GM21786 (cell line): ENCODE data around the gene VENTX.
"Not testable (repeated sequence)": the region's sequence is repeated elsewhere in the genome, so short reads cannot be mapped to it uniquely, and the experiment has no call there.

Experiments used
- ATAC-seq: cut with Tn5 transposase; IDR thresholded peaks from one replicate; pipeline ENCODE4 v1.9.1; 2021; ENCODE audit not compliant: unreplicated experiment

VENTX gene

DNA sequence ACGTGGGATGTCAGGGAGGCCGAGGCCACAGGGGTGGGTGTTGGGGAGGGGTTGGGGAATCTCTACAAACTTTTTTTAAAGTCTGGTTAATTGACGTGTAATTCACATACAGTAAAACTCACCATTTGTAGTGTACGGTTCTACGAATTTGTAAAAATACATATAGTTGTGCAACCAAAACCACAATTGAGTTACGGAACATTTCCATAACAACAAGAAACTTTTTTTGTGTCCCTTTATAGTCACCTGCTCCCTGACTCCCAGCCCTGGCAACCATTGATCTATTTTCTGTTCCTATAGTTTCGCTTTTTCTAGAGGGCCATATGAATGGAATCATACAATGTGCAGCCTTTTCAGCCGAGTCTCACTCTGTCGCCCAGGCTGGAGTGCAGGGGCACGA lies 2.9 kb upstream of the VENTX start:
- not testable (repeated sequence) for ATAC-seq

- no peak for ATAC-seq
Observed at GRCh38 chr10:133235265-133235855, 2.3 kb upstream of the VENTX start.

GRCh38 chr10:133235932-133236331 lies 1.7 kb upstream of the VENTX start:
- ATAC-seq: no peak

- ATAC-seq: no peak
Observed at GRCh38 chr10:133236401-133237240, 1.0 kb upstream of the VENTX start.

DNA sequence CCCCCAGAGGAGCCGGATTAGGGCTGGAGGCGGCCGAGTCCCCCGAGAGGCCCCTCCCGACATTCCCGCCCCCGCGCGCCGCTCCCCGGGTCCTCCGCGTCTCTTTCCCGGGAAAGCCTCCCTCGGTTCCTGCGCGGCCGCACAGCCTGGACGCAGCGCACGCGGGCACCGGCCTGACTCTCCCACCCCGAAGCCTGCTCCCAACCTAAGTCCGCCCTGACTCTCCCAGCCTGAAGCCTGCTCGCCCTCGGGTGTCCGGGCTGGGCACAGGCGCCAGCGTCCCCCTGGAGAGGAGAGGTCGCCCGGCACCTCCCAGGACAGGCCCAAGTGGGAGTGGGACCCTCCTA lies 441 bp upstream of the VENTX start:
- ATAC-seq: no peak

DNA sequence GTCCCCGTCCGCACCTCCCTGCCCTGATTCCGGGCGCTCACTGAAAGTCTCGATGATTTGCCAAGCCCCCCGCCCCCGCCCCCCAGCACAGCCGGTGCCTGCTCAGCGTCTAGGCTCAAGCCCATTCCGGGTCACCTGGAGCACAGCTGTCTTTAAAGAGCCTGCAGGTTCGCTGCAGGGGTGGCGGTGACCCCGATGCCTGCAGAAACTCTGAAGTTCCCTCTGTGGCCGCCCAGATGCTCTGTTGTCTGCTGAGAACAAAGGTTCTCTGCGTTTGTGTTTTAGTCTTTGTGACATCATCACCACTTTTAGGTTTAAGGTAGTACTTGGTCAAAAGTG lies 780 bp downstream of the VENTX start:
- ATAC-seq: no peak

DNA sequence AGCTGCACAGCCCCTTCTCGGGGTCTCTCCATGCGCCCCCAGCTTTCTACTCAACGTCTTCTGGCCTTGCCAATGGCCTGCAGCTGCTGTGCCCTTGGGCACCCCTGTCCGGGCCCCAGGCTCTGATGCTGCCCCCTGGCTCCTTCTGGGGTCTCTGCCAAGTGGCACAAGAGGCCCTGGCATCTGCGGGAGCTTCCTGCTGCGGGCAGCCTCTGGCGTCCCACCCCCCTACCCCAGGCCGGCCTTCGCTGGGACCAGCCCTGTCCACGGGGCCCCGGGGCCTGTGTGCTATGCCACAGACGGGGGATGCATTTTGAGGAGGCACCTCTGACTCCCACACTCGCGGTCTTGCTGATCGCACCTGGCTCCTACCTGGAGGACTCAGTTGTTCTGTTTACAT lies 2.3 kb downstream of the VENTX start:
- no peak for ATAC-seq

DNA sequence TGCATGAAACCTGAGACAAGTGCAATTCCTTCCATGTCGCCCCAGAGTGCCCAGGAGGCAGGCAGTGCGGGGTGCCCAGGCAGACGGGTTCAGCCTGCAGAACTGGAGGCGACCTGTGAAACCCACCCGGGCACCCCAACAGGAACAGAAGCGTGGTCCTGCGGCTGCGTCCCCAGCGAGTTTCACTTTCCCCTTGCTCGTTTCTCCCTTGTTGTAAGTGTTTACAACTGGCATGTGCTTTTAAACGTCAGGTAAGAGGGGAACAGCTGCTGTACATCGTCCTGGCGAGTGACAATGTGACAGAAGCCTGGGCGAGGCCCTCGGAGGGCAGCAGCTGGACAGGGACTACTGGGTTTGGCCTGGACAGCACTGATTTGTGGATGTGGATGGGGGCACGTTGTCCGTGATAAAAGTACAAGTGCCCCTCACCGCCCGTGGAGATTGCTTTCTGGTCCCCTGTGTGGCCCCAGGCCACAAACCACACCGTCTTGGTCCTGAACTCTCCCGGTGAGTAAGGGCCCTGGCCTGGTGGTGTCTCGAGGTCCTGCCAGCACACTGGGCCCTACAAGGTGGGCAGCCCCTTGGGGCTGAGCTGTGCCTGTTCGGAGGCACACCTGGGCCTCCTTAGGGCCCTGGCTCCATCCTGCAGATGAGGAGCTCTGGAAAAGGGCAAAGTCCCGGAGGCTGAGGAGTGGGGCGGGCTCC lies 4.0 kb downstream of the VENTX start:
- no peak for ATAC-seq

- no peak for ATAC-seq
Observed at GRCh38 chr10:133242611-133243356, 5.1 kb downstream of the VENTX start.

DNA sequence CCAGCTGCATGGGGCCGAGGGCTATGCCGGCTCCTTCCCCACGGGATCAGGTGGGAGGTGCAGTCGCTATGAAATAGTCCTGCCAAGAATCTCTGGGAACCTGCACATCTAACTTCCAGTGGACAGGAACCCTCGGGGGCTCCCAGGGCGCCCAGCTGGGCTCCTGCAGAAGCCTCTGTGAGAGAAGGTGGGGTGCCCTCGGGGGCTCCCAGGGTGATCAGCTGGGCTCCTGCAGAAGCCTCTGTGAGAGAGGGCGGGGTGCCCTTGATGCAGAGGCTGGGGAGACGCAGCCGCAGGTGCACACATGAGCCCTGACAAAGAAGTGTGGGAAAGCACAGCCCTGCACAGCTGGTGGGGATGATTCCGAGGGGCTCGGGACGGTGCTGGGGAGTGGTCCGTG lies 5.9 kb downstream of the VENTX start:
- no peak for ATAC-seq

DNA sequence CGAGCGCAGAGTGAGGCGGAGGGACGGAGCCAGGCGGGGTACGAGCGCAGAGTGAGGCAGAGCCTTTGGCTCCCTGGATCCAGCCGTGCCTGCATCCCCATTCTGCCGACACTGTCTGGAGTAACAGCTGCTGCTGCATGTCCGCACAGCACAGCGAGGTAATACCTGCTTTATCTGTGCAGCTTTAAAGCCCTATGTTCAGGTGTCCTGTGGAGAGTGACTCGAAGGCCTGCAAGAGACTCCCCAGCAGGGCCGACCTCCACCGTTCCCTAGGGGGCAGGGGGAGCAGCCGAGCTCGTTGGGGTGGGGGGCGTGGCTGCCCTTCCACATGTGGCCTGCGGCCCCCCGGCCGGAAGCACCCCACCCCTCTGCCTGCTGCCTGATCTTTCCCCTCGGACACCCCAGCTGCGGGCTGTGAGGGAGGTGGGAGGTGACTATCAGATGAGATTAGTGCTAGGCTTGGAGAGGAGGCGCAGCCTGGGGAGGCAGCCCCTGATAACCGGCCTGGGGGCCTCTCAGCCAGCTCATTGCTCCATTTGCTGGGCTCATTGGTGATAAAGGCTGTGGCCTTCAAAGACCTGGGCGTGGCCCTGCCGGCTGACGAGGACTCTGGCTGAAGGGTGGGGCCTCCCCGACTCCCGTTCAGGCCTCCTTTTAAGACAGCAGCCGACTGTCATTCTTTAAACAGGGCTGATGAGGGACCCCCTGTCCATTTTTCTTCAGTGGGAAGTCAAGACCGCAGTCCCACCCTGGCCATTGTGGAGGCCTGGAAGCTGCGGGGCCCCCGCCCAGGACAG lies 8.0 kb downstream of the VENTX start:
- no peak for ATAC-seq

DNA sequence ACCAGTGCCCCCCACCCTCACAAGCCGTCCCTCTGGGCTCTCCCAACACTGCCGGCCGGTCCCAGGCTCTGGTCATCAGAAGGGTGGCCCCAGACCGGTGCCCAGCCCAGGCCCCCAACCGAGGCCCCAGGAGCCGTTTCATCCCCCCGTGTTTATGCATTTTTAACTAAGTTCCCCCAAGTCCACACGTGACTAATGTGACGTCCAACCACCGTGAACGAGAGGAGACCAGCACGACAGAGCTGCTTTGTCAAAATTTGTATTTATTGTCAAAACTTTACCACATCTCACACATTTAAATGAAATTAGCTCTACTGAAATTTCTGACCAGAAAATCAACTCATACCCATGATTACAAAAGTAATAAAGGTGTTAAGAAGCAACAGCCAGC lies 8.6 kb downstream of the VENTX start:
- ATAC-seq: no peak

DNA sequence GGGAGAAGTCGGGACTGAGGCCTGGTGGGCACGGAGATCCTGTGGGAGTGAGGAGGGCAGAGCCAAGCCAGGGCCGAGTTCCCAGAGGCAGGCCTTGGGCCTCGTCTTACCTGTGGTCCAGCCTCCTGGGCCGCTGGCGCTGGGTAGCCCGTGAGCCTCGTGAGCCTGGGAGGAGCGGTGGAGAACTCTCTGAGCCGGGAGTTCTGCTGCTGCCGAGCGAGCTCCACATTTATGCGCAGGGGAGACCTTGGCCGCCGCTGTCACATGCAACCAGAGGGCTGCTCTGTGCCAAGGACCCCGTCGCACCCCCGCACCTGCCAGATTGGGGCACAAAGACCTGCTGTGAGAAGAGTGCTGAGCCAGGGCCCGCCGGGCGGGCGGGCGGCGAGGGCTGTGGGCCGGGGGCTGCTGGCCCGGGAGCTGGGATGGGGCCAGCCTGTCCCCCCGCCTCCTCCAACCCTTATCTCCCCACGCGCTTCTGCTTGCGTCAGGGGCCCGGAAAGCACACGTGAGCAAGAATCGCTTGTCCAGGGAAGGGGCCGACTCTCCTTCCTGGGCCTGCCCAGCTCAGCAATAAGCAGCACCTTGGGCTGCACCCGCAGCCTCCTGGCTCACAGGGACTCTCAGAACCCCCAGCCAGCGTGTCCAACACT lies 10.2 kb downstream of the VENTX start:
- no peak for ATAC-seq

GRCh38 chr10:133248334-133248715 lies 10.7 kb downstream of the VENTX start:
- no peak for ATAC-seq

DNA sequence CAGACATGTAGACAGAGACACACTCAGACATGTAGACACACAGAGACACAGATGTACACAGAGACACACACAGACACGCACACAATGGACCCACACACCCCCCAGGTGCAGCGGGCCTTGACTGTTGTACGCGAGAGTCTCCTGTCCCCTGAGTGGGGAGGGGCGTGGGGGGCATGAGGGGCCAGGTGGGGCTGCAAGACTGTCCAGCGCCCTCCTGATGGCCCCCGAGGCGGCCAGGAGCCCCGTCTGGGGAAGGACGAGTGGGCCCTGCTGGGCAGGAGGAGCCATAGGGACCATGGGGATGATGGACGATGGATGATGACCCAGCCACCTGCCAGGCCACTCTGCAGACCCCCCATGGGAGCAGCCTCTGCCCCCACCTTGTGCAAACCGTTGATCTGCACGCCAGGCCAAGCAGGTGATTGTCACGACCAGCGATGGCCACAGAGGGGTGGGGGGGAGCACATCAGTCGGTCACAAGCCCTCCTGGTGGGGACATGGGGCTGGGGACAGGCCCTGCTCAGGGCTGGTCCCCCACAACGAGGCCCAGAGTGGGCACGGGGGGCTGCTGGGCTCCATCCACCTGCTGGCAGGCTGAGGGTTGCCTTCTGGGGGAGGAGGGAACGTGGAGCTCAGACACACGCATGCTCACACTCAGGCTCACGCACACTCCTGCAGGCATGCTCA lies 11.6 kb downstream of the VENTX start:
- no peak for ATAC-seq

- no peak for ATAC-seq
Observed at GRCh38 chr10:133249975-133250754, 12.5 kb downstream of the VENTX start.

- ATAC-seq: no peak
Observed at GRCh38 chr10:133251388-133252222, 13.9 kb downstream of the VENTX start.

DNA sequence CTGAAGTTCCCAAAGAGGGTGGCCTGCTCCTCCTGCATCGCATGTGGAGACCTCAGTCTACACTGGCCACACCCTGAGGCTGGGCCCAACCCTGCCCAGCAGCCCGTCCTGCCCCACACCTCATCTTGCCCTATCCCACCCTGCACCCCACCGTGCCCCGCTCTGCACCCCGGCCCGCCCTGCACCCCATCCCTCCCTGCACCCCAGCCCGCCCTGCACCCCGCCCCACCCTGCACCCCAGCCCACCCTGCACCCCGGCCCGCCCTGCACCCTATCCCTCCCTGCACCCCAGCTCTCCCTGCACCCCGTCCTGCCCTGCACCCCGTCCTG lies 14.5 kb downstream of the VENTX start:
- ATAC-seq: no peak
